Measurements from ENCODE around the gene ANKS1B. TPM values are rescaled to one million over a fixed set of nuclear protein-coding genes. Genes with fewer than 3 reads are reported as not detected.

ANKS1B gene
- total RNA-seq, 1 experiment from 2014 or later = 9.7 TPM

- Histone ChIP-seq H3K9me3 (ENCODE audit: control insufficient read depth, insufficient read depth, low read depth, low read length) (no peaks in the 10 kb centered on the region), H3K4me1 (ENCODE audit: control insufficient read depth, insufficient read depth, low read length) (no peaks in the 10 kb centered on the region; the same call in 1 of the 2 replicates), H3K4me3 (ENCODE audit: low read depth in 2 of 2, low read length in 2 of 2) (no peak overlapping the region), H3K27me3 (ENCODE audit: control insufficient read depth, insufficient read depth, low read length) (no peaks in the 10 kb centered on the region), H3K36me3 (ENCODE audit: control insufficient read depth, insufficient read depth, low read length) (no peaks in the 10 kb centered on the region), H3K27ac (ENCODE audit: low read length) (no peak overlapping the region)
- POLR2A ChIA-PET = no interaction called here
- intact Hi-C loops (cut with micrococcal nuclease; ENCODE audit: unreplicated experiment) (no loop called here), in situ Hi-C loops (cut with HindIII; ENCODE audit: low pct_unique_long_range_greater_than_20kb, low sequenced_read_pairs) (no loop called here)
- ATAC-seq (no peak), DNase-seq (ENCODE audit: low read depth, low spot score) (no peak)
- BruUV-seq (replicated peaks) = no TSS peak
- TF ChIP-seq CTCF (IDR thresholded peaks at IDR 0.05) (no peak), SIN3A (IDR thresholded peaks at IDR 0.05; ENCODE audit: borderline replicate concordance, insufficient read depth, low read depth, low read length) (no peak), POLR2AphosphoS5 (IDR thresholded peaks at IDR 0.05; ENCODE audit: low read depth, low read length) (no peak)
- CTCF ChIA-PET = no interaction called here
Observed at GRCh38 chr12:99260456-99260996, 724.2 kb downstream of the ANKS1B start.

- DNase-seq (ENCODE audit: low read depth, low spot score) = no peak
- Histone ChIP-seq H3K36me3 (ENCODE audit: control insufficient read depth, insufficient read depth, low read length) (no peaks in the 10 kb centered on the region), H3K27ac (ENCODE audit: low read length) (no peak overlapping the region), H3K4me1 (ENCODE audit: control insufficient read depth, insufficient read depth, low read length) (no peaks in the 10 kb centered on the region; the same call in 1 of the 2 replicates), H3K27me3 (ENCODE audit: control insufficient read depth, insufficient read depth, low read length) (no peaks in the 10 kb centered on the region), H3K4me3 (ENCODE audit: low read depth in 2 of 2, low read length in 2 of 2) (no peak overlapping the region), H3K9me3 (ENCODE audit: control insufficient read depth, insufficient read depth, low read depth, low read length) (no peaks in the 10 kb centered on the region)
- ChIA-PET CTCF (no interaction called here), POLR2A (no interaction called here)
- TF ChIP-seq TCF7L2 (IDR thresholded peaks at IDR 0.05; ENCODE audit: low read depth, low read length) (no peak), SIN3A (IDR thresholded peaks at IDR 0.05; ENCODE audit: borderline replicate concordance, insufficient read depth, low read depth, low read length) (no peak), CTCF (IDR thresholded peaks at IDR 0.05) (no peak), REST (IDR thresholded peaks at IDR 0.05; ENCODE audit: insufficient read depth in 1 of 2, low read depth in 2 of 2, low read length in 1 of 2) (no peak), POLR2AphosphoS5 (IDR thresholded peaks at IDR 0.05; ENCODE audit: low read depth, low read length) (no peak)
- intact Hi-C loops (cut with micrococcal nuclease; ENCODE audit: unreplicated experiment) = no loop called here
- ATAC-seq = no peak
- no TSS peak for BruUV-seq (replicated peaks)
- in situ Hi-C loops (cut with HindIII; ENCODE audit: low pct_unique_long_range_greater_than_20kb, low sequenced_read_pairs) = no loop called here
Observed at GRCh38 chr12:99259040-99259934, 725.4 kb downstream of the ANKS1B start.
